A549 (cell line): ENCODE measurements around the gene RNF121. TPM values are rescaled to one million over a fixed set of nuclear protein-coding genes. Genes with fewer than 3 reads are reported as not detected.

Source experiments
- ATAC-seq, 2 experiments: fragments of 200-7000 bp in 1 of 2; fragments of >200 bp in 1 of 2; cut with Nextera tagmentation in 1 of 2; cut with Tn5 transposase in 1 of 2; 3 replicates each; pipeline versions ENCODE4 v1.8.0 to v1.9.1; 2018 to 2020; ENCODE audit warnings: mild to moderate bottlenecking in 1 of 2, moderate library complexity in 1 of 2
- CTCF ChIA-PET: fragments of 300-600 bp; sonication (Branson Sonifier 250); formaldehyde crosslinking; extraction: SDS; loops from one replicate; lab custom pipeline; 2021; ENCODE audit warnings: antibody characterized with exemption, inconsistent platforms; lab: Yijun Ruan, JAX
- POLR2A ChIA-PET: fragments of 350-600 bp; formaldehyde crosslinking; extraction: SDS; loops from one replicate; lab custom pipeline; 2021; ENCODE audit warnings: antibody characterized with exemption, inconsistent platforms; lab: Yijun Ruan, JAX
- DNase-seq, 2 experiments: peaks; one replicate each; pipeline versions ENCODE4 v3.0.0 to v3.0.0-alpha.2; 2011 to 2016; ENCODE audit warnings: low read depth in 1 of 2, low spot score in 1 of 2
- FAIRE-seq: peaks from 2 replicates; lab custom pipeline; 2011; peaks lifted over from hg19 to GRCh38; lab: Jason Lieb, UNC
- H3K27ac ChIP-seq, 2 experiments: fragments of >200 bp; sonication (Bioruptor Twin); formaldehyde crosslinking; 3 replicates each; pipeline ENCODE4 v1.5.1; 2016 to 2017
- H3K4me1 ChIP-seq: fragments of >200 bp; sonication (Bioruptor Twin); formaldehyde crosslinking; 3 replicates; pipeline ENCODE4 v1.6.1; 2016
- H3K4me2 ChIP-seq: fragments of >200 bp; sonication (Bioruptor Twin); formaldehyde crosslinking; 3 replicates; pipeline ENCODE4 v1.6.1; 2016
- H3K4me3 ChIP-seq: fragments of >200 bp; sonication (Bioruptor Twin); formaldehyde crosslinking; 3 replicates; pipeline ENCODE4 v1.5.1; 2016
- H3K9me3 ChIP-seq: fragments of >200 bp; sonication (Bioruptor Twin); formaldehyde crosslinking; 3 replicates; pipeline ENCODE4 v1.6.1; 2016
- BHLHE40 ChIP-seq: IDR thresholded peaks from 2 replicates; pipeline ENCODE4 v1.6.1; 2012; ENCODE audit warnings: low read depth, low read length, inconsistent platforms
- CHD4 ChIP-seq: fragments of 200-600 bp; sonication (generic); IDR thresholded peaks from 2 replicates; pipeline ENCODE4 v1.6.1; 2016; ENCODE audit warnings: antibody characterized with exemption, mild to moderate bottlenecking, borderline replicate concordance
- EHF ChIP-seq: fragments of 250-450 bp; sonication (Bioruptor Pico); IDR thresholded peaks from 2 replicates; pipeline ENCODE4 v1.5.0; 2020; ENCODE audit warnings: mild to moderate bottlenecking
- EP300 ChIP-seq, 2 experiments: fragments of >200 bp; sonication (Bioruptor Twin); formaldehyde crosslinking; IDR thresholded peaks; 2 replicates in 1 of 2; 3 replicates in 1 of 2; pipeline ENCODE4 v1.6.1; 2016 to 2017
- FOSB ChIP-seq: fragments of 250-450 bp; sonication (Bioruptor Pico); IDR thresholded peaks from 2 replicates; pipeline ENCODE4 v1.5.0; 2020; ENCODE audit warnings: mild to moderate bottlenecking, moderate library complexity
- FOSL2 ChIP-seq, 2 experiments: fragments of 450-650 bp in 1 of 2; fragments of >200 bp in 1 of 2; sonication (Bioruptor Twin) in 1 of 2; formaldehyde crosslinking; IDR thresholded peaks; 2 replicates each; pipeline versions ENCODE4 v1.5.0 to v1.6.1; 2016 to 2020; ENCODE audit warnings: mild to moderate bottlenecking in 1 of 2, moderate library complexity in 1 of 2
- HEYL ChIP-seq: fragments of 250-450 bp; sonication (Bioruptor Pico); IDR thresholded peaks from 2 replicates; pipeline ENCODE4 v1.8.0; 2021; ENCODE audit warnings: mild to moderate bottlenecking, moderate library complexity
- HOXA7 ChIP-seq: fragments of 250-450 bp; sonication (Bioruptor Pico); IDR thresholded peaks from 2 replicates; pipeline ENCODE4 v1.5.0; 2020; ENCODE audit warnings: mild to moderate bottlenecking, moderate library complexity
- HOXB13 ChIP-seq: fragments of 250-450 bp; sonication (Bioruptor Pico); IDR thresholded peaks from 2 replicates; pipeline ENCODE4 v1.5.0; 2020; ENCODE audit warnings: low read depth, mild to moderate bottlenecking, moderate library complexity
- HOXB5 ChIP-seq: fragments of 250-450 bp; sonication (Bioruptor Pico); IDR thresholded peaks from 2 replicates; pipeline ENCODE4 v1.5.0; 2020; ENCODE audit warnings: mild to moderate bottlenecking, moderate library complexity
- JUN ChIP-seq, 2 experiments: fragments of >200 bp; sonication (Bioruptor Twin); formaldehyde crosslinking; IDR thresholded peaks; 2 replicates in 1 of 2; 3 replicates in 1 of 2; pipeline ENCODE4 v1.6.1; 2016 to 2017
- MYC ChIP-seq: IDR thresholded peaks from 2 replicates; pipeline ENCODE4 v1.6.1; 2012; ENCODE audit warnings: mild to moderate bottlenecking, inconsistent platforms, low read length, improper control_type of control experiment, borderline replicate concordance
- NR3C1 ChIP-seq: fragments of >200 bp; sonication (Bioruptor Twin); formaldehyde crosslinking; IDR thresholded peaks from 3 replicates; pipeline ENCODE4 v1.6.1; 2017
- PHF8 ChIP-seq: fragments of 200-600 bp; sonication (generic); IDR thresholded peaks from 2 replicates; pipeline ENCODE4 v1.6.1; 2016; ENCODE audit warnings: low read depth, mild to moderate bottlenecking, antibody characterized with exemption, moderate library complexity, borderline replicate concordance
- POLR2AphosphoS2 ChIP-seq: conservative IDR thresholded peaks from 2 replicates; pipeline ENCODE4 v1.6.1; 2012; ENCODE audit warnings: low read length, improper control_type of control experiment, inconsistent platforms
- RAD21 ChIP-seq, 2 experiments: fragments of >200 bp in 1 of 2; sonication (Bioruptor Twin) in 1 of 2; formaldehyde crosslinking in 1 of 2; IDR thresholded peaks in 1 of 2; conservative IDR thresholded peaks in 1 of 2; 2 replicates in 1 of 2; 3 replicates in 1 of 2; pipeline ENCODE4 v1.6.1; 2012 to 2018; ENCODE audit warnings: inconsistent platforms in 1 of 2
- RFX5 ChIP-seq: fragments of 450-650 bp; IDR thresholded peaks from 2 replicates; pipeline ENCODE4 v1.7.1; 2014; ENCODE audit warnings: antibody characterized with exemption, mild to moderate bottlenecking, moderate library complexity
- SMC3 ChIP-seq: fragments of >200 bp; sonication (Bioruptor Twin); formaldehyde crosslinking; IDR thresholded peaks from 3 replicates; pipeline ENCODE4 v1.6.1; 2018; ENCODE audit warnings: inconsistent platforms
- SREBF2 ChIP-seq: fragments of 450-650 bp; IDR thresholded peaks from 2 replicates; pipeline ENCODE4 v1.6.1; 2014; ENCODE audit warnings: mild to moderate bottlenecking, moderate library complexity
- TFCP2L1 ChIP-seq: fragments of 250-450 bp; sonication (Bioruptor Pico); IDR thresholded peaks from 2 replicates; pipeline ENCODE4 v1.5.0; 2021; ENCODE audit warnings: mild to moderate bottlenecking
- TP53 ChIP-seq: fragments of 250-450 bp; sonication (Bioruptor Pico); IDR thresholded peaks from 2 replicates; pipeline ENCODE4 v1.5.0; 2021; ENCODE audit warnings: mild to moderate bottlenecking, moderate library complexity
- ZNF302 ChIP-seq: fragments of 250-450 bp; sonication (Bioruptor Pico); IDR thresholded peaks from 2 replicates; pipeline ENCODE4 v1.9.0; 2021; ENCODE audit warnings: inconsistent platforms, mild to moderate bottlenecking, moderate library complexity
- WGBS: methylation state at CpG from one replicate; pipeline ENCODE4 v1.1.6; 2017; ENCODE audit errors: missing lambda C conversion rate; 5-methylcytosine and 5-hydroxymethylcytosine counted together
- polyA plus RNA-seq, 4 experiments: library from polyadenylated mRNA; depleted of rRNA in 3 of 4; stranded (reverse); fragments of >200 nt; fragmentation: RNase III in 1 of 4; extraction: RNeasy Plus Mini Kit Qiagen cat#74134 plus additional on column Dnase treatment in 1 of 4; gene quantifications; 2 replicates in 3 of 4; 3 replicates in 1 of 4; pipeline ENCODE4 v1.2.3, GENCODE V29; 2011 to 2017
- TF ChIP-seq, protein P1 (sequence below): fragments of 150-350 bp; IDR thresholded peaks from 2 replicates; pipeline ENCODE4 v1.6.1; 2014; ENCODE audit warnings: low read depth, mild to moderate bottlenecking, low read length
- TF ChIP-seq, protein P2 (sequence below): fragments of 450-650 bp; IDR thresholded peaks from 2 replicates; pipeline ENCODE4 v1.6.1; 2014; ENCODE audit warnings: antibody characterized with exemption
- TF ChIP-seq, protein P3 (sequence below): fragments of 250-450 bp; sonication (Bioruptor Pico); IDR thresholded peaks from 2 replicates; pipeline ENCODE4 v1.5.0; 2021; ENCODE audit warnings: mild to moderate bottlenecking, moderate library complexity, borderline replicate concordance
- TF ChIP-seq, protein P4 (sequence below): IDR thresholded peaks from 2 replicates; pipeline ENCODE4 v1.6.1; 2012
- TF ChIP-seq, protein P5 (sequence below): IDR thresholded peaks from 2 replicates; pipeline ENCODE4 v1.6.1; 2012
- TF ChIP-seq, protein P6 (sequence below): fragments of >200 bp; sonication (Bioruptor Twin); formaldehyde crosslinking; IDR thresholded peaks from 3 replicates; pipeline ENCODE4 v1.5.1; 2016

The RNF121 gene
- polyA plus RNA-seq, 2 of the 4 experiments (the other 2 are of a cell fraction): 79.0 to 102 TPM

DNA sequence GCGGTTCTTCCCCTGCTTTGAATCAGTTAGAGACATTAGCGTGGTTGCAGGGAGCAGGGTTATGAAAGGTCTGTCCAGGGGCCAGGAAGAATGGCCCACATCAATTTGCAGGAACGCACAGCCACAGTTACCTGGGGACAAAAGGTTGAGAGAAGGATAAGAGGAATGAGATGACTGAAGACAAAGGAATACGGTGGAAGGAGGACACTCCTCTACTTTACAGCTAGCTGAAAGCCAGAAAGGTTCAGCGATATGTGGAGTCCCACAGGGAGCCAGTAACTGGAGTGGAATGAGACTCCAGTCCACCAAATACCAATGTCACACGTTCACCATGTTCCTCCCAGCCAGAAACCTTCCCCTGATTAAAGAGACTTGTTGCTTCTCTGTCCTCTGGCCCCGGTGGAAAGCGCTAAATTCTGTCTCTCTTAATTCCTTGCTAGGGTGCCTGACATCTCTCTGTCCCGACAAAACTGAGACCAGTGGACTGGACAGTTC is 11.2 kb upstream of the RNF121 start:
- H3K4me3 ChIP-seq: no peak overlapping the region
- WGBS: 90% methylated on average over 9 of the region's 9 CpGs
- POLR2A ChIA-PET: no interaction called here

DNA sequence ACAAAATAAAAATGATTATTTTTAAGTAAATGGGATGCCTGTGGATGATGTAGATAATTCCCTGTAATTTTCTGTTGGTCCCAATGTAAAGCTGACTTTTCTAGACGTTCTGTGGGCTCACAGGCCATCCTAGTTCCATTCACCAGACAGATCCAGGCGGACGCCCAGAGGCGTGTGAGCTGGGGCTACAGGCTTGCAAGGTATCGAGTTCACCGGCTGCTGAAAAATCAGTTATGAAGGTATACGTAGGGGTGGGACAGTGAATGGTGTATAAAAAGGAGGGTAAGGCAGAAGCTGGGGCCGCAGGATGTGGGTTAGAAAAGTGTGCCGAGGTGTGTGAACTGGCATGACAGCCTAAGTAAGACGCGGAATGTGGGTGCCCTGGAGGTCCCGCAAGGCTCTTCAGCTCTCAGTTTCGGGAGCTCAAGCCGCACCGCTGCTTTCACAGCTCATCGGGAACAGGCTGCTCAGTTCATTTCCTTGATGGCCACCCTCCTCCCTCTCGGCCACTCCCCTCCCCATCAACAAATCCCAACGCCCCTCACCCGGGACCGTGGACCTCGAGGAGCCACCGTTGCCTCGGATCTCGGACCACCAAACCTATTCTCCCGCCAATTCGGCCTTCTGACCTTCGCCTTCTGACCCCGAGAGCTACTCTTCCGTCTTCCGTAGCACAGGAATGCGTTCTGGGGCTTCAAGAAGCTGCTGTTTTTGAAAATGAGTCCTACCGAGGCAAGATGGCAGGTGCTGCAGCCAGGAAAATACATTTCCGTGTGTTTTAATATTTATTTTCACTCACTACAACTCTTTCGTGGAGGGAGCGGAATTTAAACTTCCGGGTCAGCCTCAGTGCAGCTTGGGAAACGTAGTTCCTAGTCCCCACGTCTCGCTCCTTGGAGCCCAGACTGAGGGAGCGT is 768 bp upstream of the RNF121 start, which contains the start of gene XNDC1N:
Gene XNDC1N (minus strand): TSS at position 775 of the 917 bp plus-strand sequence. CDS start 5,241 bp downstream, outside the sequence.
- peak within 1 kb of the TSS; percentile 90 for H3K4me3 ChIP-seq
- ChIA-PET POLR2A (interaction anchor here (0.6 to 2.3 kb wide), 7 partner anchors 9 to 174 kb away, joined by 3 to 21 read pairs (median 4); no protein-coding TSS in a partner anchor), CTCF (interaction anchor here (0.6 to 4.0 kb wide), 11 partner anchors 9 to 217 kb away, joined by 3 to 32 read pairs (median 4); no protein-coding TSS in a partner anchor)
- no peaks in the 10 kb centered on the region for H3K9me3 ChIP-seq
- no peak for FAIRE-seq
- peak; percentile 89 to 90 for DNase-seq
- peak within 1 kb of the TSS; percentile 91 to 95 for H3K27ac ChIP-seq
- WGBS: 2% methylated on average over 40 of the region's 40 CpGs
- H3K4me1 ChIP-seq: peaks cover 39% of the 10 kb centered on the region
- peak; percentile 94 to 95 for ATAC-seq
- peak within 1 kb of the TSS; percentile 94 for H3K4me2 ChIP-seq
- TF ChIP-seq PHF8: peak; percentile 21
- TF ChIP-seq FOSB: no peak
- TF ChIP-seq TFCP2L1 (CRISPR knock-in tag): peak; percentile 61; the same call in 1 of the 2 replicates
- no peak for TF ChIP-seq EHF (CRISPR knock-in tag)
- TF ChIP-seq HEYL (CRISPR knock-in tag): no peak
- TF ChIP-seq FOSL2 (IDR thresholded peaks at IDR 0.05): no peak
- no peak for TF ChIP-seq FOSL2 (CRISPR knock-in tag; IDR thresholded peaks at IDR 0.05)
- TF ChIP-seq, protein P1, sequence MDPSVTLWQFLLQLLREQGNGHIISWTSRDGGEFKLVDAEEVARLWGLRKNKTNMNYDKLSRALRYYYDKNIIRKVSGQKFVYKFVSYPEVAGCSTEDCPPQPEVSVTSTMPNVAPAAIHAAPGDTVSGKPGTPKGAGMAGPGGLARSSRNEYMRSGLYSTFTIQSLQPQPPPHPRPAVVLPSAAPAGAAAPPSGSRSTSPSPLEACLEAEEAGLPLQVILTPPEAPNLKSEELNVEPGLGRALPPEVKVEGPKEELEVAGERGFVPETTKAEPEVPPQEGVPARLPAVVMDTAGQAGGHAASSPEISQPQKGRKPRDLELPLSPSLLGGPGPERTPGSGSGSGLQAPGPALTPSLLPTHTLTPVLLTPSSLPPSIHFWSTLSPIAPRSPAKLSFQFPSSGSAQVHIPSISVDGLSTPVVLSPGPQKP: no peak
- TF ChIP-seq NR3C1: no peak
- peak; percentile 15; the same call in 1 of the 2 replicates for TF ChIP-seq HOXB5 (CRISPR knock-in tag)
- TF ChIP-seq POLR2AphosphoS2: no peak
- TF ChIP-seq BHLHE40: no peak
- no peak for TF ChIP-seq TP53 (CRISPR knock-in tag)
- no peak for TF ChIP-seq EP300 (IDR thresholded peaks at IDR 0.05)
- TF ChIP-seq CHD4: no peak
- TF ChIP-seq MYC: 0 out of 2 replicates have a peak, but pooled peaks have one; percentile 59
- TF ChIP-seq JUN (IDR thresholded peaks at IDR 0.05): peak; percentile 64 to 78; a peak in 3 of 5 replicates
- no peak for TF ChIP-seq HOXA7 (CRISPR knock-in tag)
- TF ChIP-seq, protein P2, sequence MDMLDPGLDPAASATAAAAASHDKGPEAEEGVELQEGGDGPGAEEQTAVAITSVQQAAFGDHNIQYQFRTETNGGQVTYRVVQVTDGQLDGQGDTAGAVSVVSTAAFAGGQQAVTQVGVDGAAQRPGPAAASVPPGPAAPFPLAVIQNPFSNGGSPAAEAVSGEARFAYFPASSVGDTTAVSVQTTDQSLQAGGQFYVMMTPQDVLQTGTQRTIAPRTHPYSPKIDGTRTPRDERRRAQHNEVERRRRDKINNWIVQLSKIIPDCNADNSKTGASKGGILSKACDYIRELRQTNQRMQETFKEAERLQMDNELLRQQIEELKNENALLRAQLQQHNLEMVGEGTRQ: no peak
- TF ChIP-seq, protein P3, sequence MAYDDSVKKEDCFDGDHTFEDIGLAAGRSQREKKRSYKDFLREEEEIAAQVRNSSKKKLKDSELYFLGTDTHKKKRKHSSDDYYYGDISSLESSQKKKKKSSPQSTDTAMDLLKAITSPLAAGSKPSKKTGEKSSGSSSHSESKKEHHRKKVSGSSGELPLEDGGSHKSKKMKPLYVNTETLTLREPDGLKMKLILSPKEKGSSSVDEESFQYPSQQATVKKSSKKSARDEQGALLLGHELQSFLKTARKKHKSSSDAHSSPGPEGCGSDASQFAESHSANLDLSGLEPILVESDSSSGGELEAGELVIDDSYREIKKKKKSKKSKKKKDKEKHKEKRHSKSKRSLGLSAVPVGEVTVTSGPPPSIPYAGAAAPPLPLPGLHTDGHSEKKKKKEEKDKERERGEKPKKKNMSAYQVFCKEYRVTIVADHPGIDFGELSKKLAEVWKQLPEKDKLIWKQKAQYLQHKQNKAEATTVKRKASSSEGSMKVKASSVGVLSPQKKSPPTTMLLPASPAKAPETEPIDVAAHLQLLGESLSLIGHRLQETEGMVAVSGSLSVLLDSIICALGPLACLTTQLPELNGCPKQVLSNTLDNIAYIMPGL (CRISPR knock-in tag): no peak
- TF ChIP-seq HOXB13 (CRISPR knock-in tag): 0 out of 2 replicates have a peak, but pooled peaks have one; percentile 37
- no peak for TF ChIP-seq RFX5
- no peak for TF ChIP-seq SREBF2
- TF ChIP-seq, protein P4, sequence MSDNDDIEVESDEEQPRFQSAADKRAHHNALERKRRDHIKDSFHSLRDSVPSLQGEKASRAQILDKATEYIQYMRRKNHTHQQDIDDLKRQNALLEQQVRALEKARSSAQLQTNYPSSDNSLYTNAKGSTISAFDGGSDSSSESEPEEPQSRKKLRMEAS: peak; percentile 83
- no peak for TF ChIP-seq SMC3
- TF ChIP-seq, protein P5, sequence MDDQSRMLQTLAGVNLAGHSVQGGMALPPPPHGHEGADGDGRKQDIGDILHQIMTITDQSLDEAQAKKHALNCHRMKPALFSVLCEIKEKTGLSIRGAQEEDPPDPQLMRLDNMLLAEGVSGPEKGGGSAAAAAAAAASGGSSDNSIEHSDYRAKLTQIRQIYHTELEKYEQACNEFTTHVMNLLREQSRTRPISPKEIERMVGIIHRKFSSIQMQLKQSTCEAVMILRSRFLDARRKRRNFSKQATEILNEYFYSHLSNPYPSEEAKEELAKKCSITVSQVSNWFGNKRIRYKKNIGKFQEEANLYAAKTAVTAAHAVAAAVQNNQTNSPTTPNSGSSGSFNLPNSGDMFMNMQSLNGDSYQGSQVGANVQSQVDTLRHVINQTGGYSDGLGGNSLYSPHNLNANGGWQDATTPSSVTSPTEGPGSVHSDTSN: no peak
- TF ChIP-seq, protein P6, sequence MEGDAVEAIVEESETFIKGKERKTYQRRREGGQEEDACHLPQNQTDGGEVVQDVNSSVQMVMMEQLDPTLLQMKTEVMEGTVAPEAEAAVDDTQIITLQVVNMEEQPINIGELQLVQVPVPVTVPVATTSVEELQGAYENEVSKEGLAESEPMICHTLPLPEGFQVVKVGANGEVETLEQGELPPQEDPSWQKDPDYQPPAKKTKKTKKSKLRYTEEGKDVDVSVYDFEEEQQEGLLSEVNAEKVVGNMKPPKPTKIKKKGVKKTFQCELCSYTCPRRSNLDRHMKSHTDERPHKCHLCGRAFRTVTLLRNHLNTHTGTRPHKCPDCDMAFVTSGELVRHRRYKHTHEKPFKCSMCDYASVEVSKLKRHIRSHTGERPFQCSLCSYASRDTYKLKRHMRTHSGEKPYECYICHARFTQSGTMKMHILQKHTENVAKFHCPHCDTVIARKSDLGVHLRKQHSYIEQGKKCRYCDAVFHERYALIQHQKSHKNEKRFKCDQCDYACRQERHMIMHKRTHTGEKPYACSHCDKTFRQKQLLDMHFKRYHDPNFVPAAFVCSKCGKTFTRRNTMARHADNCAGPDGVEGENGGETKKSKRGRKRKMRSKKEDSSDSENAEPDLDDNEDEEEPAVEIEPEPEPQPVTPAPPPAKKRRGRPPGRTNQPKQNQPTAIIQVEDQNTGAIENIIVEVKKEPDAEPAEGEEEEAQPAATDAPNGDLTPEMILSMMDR: no peak
- no peak for TF ChIP-seq ZNF302 (CRISPR knock-in tag)

More for the DNA sequence above, 11.2 kb upstream of the RNF121 start:
- no peak for DNase-seq
- Histone ChIP-seq H3K4me1 (no peaks in the 10 kb centered on the region), H3K4me2 (no peak overlapping the region)
- ATAC-seq: no peak
- FAIRE-seq: no peak
- no peak for TF ChIP-seq SMC3
- TF ChIP-seq SREBF2: no peak
- no peak for TF ChIP-seq RAD21 (conservative IDR thresholded peaks at IDR 0.05 in 1 of 2, IDR thresholded peaks at IDR 0.05 in 1 of 2)
- TF ChIP-seq FOSB: no peak
- no peak for TF ChIP-seq EHF (CRISPR knock-in tag)
- no peak for TF ChIP-seq CHD4
- TF ChIP-seq, all 56 proteins: peak for 0
- CTCF ChIA-PET: no interaction called here
- Histone ChIP-seq H3K27ac (no peak overlapping the region), H3K9me3 (no peaks in the 10 kb centered on the region)
